IMR-90 (cell line): ENCODE results near the gene PLCL1. TPM values are rescaled to one million over a fixed set of nuclear protein-coding genes. Genes with fewer than 3 reads are reported as not detected.

Experiments
- ATAC-seq: fragments of 200-7000 bp; cut with Tn5 transposase; 2 replicates; pipeline ENCODE4 v1.9.1; 2020; ENCODE audit warnings: low read depth, mild to moderate bottlenecking, moderate library complexity
- BruUV-seq: library from RNA; stranded (reverse); fragments of 400-500 nt; replicated peaks from 2 replicates; lab custom pipeline; 2021; lab: Mats Ljungman, UMichigan
- CTCF ChIA-PET: fragments of 300-600 bp; formaldehyde crosslinking; extraction: SDS; loops from one replicate; lab custom pipeline; 2021; ENCODE audit warnings: antibody characterized with exemption; lab: Yijun Ruan, JAX
- POLR2A ChIA-PET: fragments of 300-600 bp; sonication (Branson Sonifier 250); formaldehyde crosslinking; loops from one replicate; lab custom pipeline; 2022; ENCODE audit warnings: antibody characterized with exemption; ENCODE audit not compliant: unreplicated experiment; lab: Charles Lee
- DNase-seq: peaks from one replicate; pipeline ENCODE4 v3.0.0; 2013
- H2AFZ ChIP-seq: replicated peaks from 2 replicates; pipeline ENCODE3; 2013; ENCODE audit warnings: low read length, mild to moderate bottlenecking; ENCODE audit not compliant: poor library complexity
- H2AK5ac ChIP-seq: 2 replicates; pipeline ENCODE4 v1.6.1; 2013; ENCODE audit warnings: low read depth, low read length, inconsistent platforms
- H2AK9ac ChIP-seq: replicated peaks from 2 replicates; pipeline ENCODE3; 2013; ENCODE audit warnings: mild to moderate bottlenecking, low read depth, low read length, moderate library complexity; ENCODE audit not compliant: poor library complexity
- H2BK120ac ChIP-seq: 2 replicates; pipeline ENCODE4 v1.6.1; 2013; ENCODE audit warnings: low read depth, low read length, inconsistent platforms
- H2BK15ac ChIP-seq: 3 replicates; pipeline ENCODE4 v1.6.1; 2013; ENCODE audit warnings: low read depth, low read length, inconsistent platforms
- H2BK20ac ChIP-seq: 2 replicates; pipeline ENCODE4 v1.6.1; 2013; ENCODE audit warnings: low read depth, mild to moderate bottlenecking, inconsistent platforms, low read length, moderate library complexity
- H2BK5ac ChIP-seq: 2 replicates; pipeline ENCODE4 v1.6.1; 2013; ENCODE audit warnings: mild to moderate bottlenecking, low read depth, low read length, inconsistent platforms; ENCODE audit not compliant: poor library complexity, severe bottlenecking
- H3K14ac ChIP-seq: replicated peaks from 2 replicates; pipeline ENCODE4 v1.6.1; 2013; ENCODE audit warnings: low read depth, low read length, inconsistent platforms
- H3K18ac ChIP-seq: 2 replicates; pipeline ENCODE4 v1.6.1; 2013; ENCODE audit warnings: low read depth, low read length, control low read depth
- H3K23ac ChIP-seq: 2 replicates; pipeline ENCODE4 v1.6.1; 2013; ENCODE audit warnings: low read depth, low read length, inconsistent platforms
- H3K27ac ChIP-seq: 2 replicates; pipeline ENCODE4 v1.5.1; 2013; ENCODE audit warnings: mild to moderate bottlenecking, control low read depth, low read length; ENCODE audit not compliant: insufficient read depth
- H3K27me3 ChIP-seq: 2 replicates; pipeline ENCODE4 v1.6.1; 2013; ENCODE audit warnings: low read length; ENCODE audit not compliant: control insufficient read depth, insufficient read depth
- H3K36me3 ChIP-seq: 2 replicates; pipeline ENCODE4 v1.6.1; 2013; ENCODE audit warnings: low read length, mixed read lengths; ENCODE audit not compliant: control insufficient read depth, insufficient read depth
- H3K4ac ChIP-seq: 2 replicates; pipeline ENCODE4 v1.6.1; 2013; ENCODE audit warnings: low read depth, low read length, inconsistent platforms
- H3K4me1 ChIP-seq: 2 replicates; pipeline ENCODE4 v1.6.1; 2013; ENCODE audit warnings: low read length, mixed read lengths; ENCODE audit not compliant: control insufficient read depth, insufficient read depth
- H3K4me2 ChIP-seq: 2 replicates; pipeline ENCODE4 v1.6.1; 2013; ENCODE audit warnings: low read depth, mild to moderate bottlenecking, control low read depth, low read length, moderate library complexity
- H3K4me3 ChIP-seq: 2 replicates; pipeline ENCODE4 v1.5.1; 2013; ENCODE audit warnings: low read depth, mild to moderate bottlenecking, control low read depth, low read length, moderate library complexity; ENCODE audit not compliant: insufficient read depth
- H3K56ac ChIP-seq: 2 replicates; pipeline ENCODE4 v1.6.1; 2013; ENCODE audit warnings: low read length, inconsistent platforms; ENCODE audit not compliant: insufficient read depth; ENCODE audit errors: extremely low read depth
- H3K79me1 ChIP-seq, 2 experiments: 2 replicates each; pipeline ENCODE4 v1.6.1; 2013; ENCODE audit warnings: low read length in 2 of 2, inconsistent platforms in 1 of 2, low read depth in 1 of 2
- H3K9ac ChIP-seq: 2 replicates; pipeline ENCODE4 v1.6.1; 2013; ENCODE audit warnings: low read depth, low read length, control low read depth
- H3K9me1 ChIP-seq: 2 replicates; pipeline ENCODE4 v1.6.1; 2013; ENCODE audit warnings: low read length, inconsistent platforms; ENCODE audit not compliant: insufficient read depth
- H3K9me3 ChIP-seq: 2 replicates; pipeline ENCODE4 v1.6.1; 2013; ENCODE audit warnings: low read length; ENCODE audit not compliant: control insufficient read depth, insufficient read depth
- H4K20me1 ChIP-seq: 2 replicates; pipeline ENCODE4 v1.6.1; 2013; ENCODE audit warnings: low read length, inconsistent platforms; ENCODE audit not compliant: insufficient read depth
- H4K5ac ChIP-seq: 2 replicates; pipeline ENCODE4 v1.6.1; 2013; ENCODE audit warnings: mild to moderate bottlenecking, low read depth, low read length, control low read depth
- H4K8ac ChIP-seq, 2 experiments: 2 replicates each; pipeline ENCODE4 v1.6.1; 2013; ENCODE audit warnings: low read depth in 2 of 2, low read length in 2 of 2, control low read depth in 1 of 2, inconsistent platforms in 1 of 2
- H4K91ac ChIP-seq: 2 replicates; pipeline ENCODE4 v1.6.1; 2013; ENCODE audit warnings: low read depth, low read length, inconsistent platforms; ENCODE audit not compliant: insufficient read depth
- BHLHE40 ChIP-seq: fragments of 150-350 bp; IDR thresholded peaks from 2 replicates; pipeline ENCODE4 v1.6.1; 2016; ENCODE audit warnings: mild to moderate bottlenecking, low read depth, low read length
- CHD1 ChIP-seq: IDR thresholded peaks from 2 replicates; pipeline ENCODE4 v1.6.1; 2012; ENCODE audit warnings: low read depth, low read length, improper control_type of control experiment
- CTCF ChIP-seq: conservative IDR thresholded peaks from 2 replicates; pipeline ENCODE4 v1.5.1; 2012; ENCODE audit warnings: mild to moderate bottlenecking, low read depth, low read length, improper control_type of control experiment
- ELK1 ChIP-seq: fragments of 150-350 bp; IDR thresholded peaks from 2 replicates; pipeline ENCODE4 v1.6.1; 2016; ENCODE audit warnings: low read depth, mild to moderate bottlenecking, low read length, moderate library complexity, borderline replicate concordance
- MAZ ChIP-seq: IDR thresholded peaks from 2 replicates; pipeline ENCODE4 v1.6.1; 2012; ENCODE audit warnings: low read depth, mild to moderate bottlenecking, low read length, improper control_type of control experiment, moderate library complexity, borderline replicate concordance
- MXI1 ChIP-seq: IDR thresholded peaks from 2 replicates; pipeline ENCODE4 v1.6.1; 2012; ENCODE audit warnings: low read depth, mild to moderate bottlenecking, low read length, moderate library complexity, borderline replicate concordance
- POLR2A ChIP-seq: IDR thresholded peaks from 2 replicates; pipeline ENCODE4 v1.6.1; 2012; ENCODE audit warnings: mild to moderate bottlenecking, low read depth, low read length
- RAD21 ChIP-seq: IDR thresholded peaks from 2 replicates; pipeline ENCODE4 v1.6.1; 2012; ENCODE audit warnings: low read length, improper control_type of control experiment
- RCOR1 ChIP-seq: IDR thresholded peaks from 2 replicates; pipeline ENCODE4 v1.6.1; 2012; ENCODE audit warnings: mild to moderate bottlenecking, low read length, improper control_type of control experiment; ENCODE audit not compliant: insufficient replicate concordance
- RFX5 ChIP-seq: IDR thresholded peaks from 2 replicates; pipeline ENCODE4 v1.8.0; 2012; ENCODE audit warnings: low read depth, mild to moderate bottlenecking, low read length, moderate library complexity
- USF2 ChIP-seq: fragments of 150-350 bp; IDR thresholded peaks from 2 replicates; pipeline ENCODE4 v1.6.1; 2017; ENCODE audit warnings: mild to moderate bottlenecking, antibody characterized with exemption, low read length, low read depth
- WGBS, 2 experiments: methylation state at CpG; one replicate each; pipeline versions ENCODE4 v1.1.5 to v1.1.7; 2013; ENCODE audit warnings: missing lambda C conversion rate in 2 of 2; ENCODE audit not compliant: insufficient read length in 1 of 2; ENCODE audit errors: extremely low coverage in 2 of 2; 5-methylcytosine and 5-hydroxymethylcytosine counted together
- dilution Hi-C: fragments of 300-500 bp; cut with HindIII; formaldehyde crosslinking; loops from one replicate; pipeline ENCODE4 v1.14.3; 2018; ENCODE audit warnings: low sequenced_read_pairs; ENCODE audit not compliant: unreplicated experiment
- in situ Hi-C: fragments of 300-500 bp; cut with MboI; formaldehyde crosslinking; loops from 3 replicates; pipeline ENCODE4 v1.14.3; 2019; ENCODE audit warnings: low sequenced_read_pairs, inconsistent platforms, mixed read lengths
- intact Hi-C: fragments of 100-400 bp; cut with micrococcal nuclease; formaldehyde crosslinking; loops from 2 replicates; pipeline ENCODE4 v1.10.0; 2022
- polyA plus RNA-seq, 3 experiments: library from polyadenylated mRNA; depleted of rRNA; stranded (reverse); fragments of >200 nt; gene quantifications; 2 replicates each; pipeline ENCODE4 v1.2.3, GENCODE V29; 2012; ENCODE audit warnings: low replicate concordance in 1 of 3
- total RNA-seq: library from RNA; depleted of rRNA; stranded (reverse); fragments of >200 nt; gene quantifications from 2 replicates; pipeline ENCODE4 v1.2.3, GENCODE V29; 2012

PLCL1 gene
- total and polyA plus RNA-seq, 2 of the 4 experiments (the other 2 are of a cell fraction) = 0.14 to 0.18 TPM

- in situ Hi-C loops (no loop called here), dilution Hi-C loops (no loop called here), intact Hi-C loops (no loop called here)
- H3K79me1 ChIP-seq = no peaks in the 10 kb centered on the region
- no peak overlapping the region for H2BK120ac ChIP-seq
- no peak overlapping the region for H3K4ac ChIP-seq
- CTCF ChIA-PET = interaction anchor here (1.2 to 1.3 kb wide), 2 partner anchors 14 to 21 kb away, joined by 3 read pairs; no protein-coding TSS in a partner anchor
- no peak overlapping the region for H3K9ac ChIP-seq
- H2AK9ac ChIP-seq = no peak overlapping the region
- no peak overlapping the region for H4K91ac ChIP-seq
- no peak overlapping the region for H4K8ac ChIP-seq
- ATAC-seq (no peak), DNase-seq (no peak)
- no peak for TF ChIP-seq MAZ
- no peak for TF ChIP-seq ELK1
- TF ChIP-seq BHLHE40 = no peak
- no peak for TF ChIP-seq RCOR1
- no peak for TF ChIP-seq RFX5
- no peak for TF ChIP-seq RAD21
- TF ChIP-seq POLR2A = no peak
- no peak for TF ChIP-seq MXI1
- no peak for TF ChIP-seq USF2
- TF ChIP-seq CTCF = no peak
- TF ChIP-seq CHD1 = no peak
- H2BK20ac ChIP-seq = no peak overlapping the region
- H3K18ac ChIP-seq = no peak overlapping the region
- H2AFZ ChIP-seq = no peak overlapping the region
- H3K23ac ChIP-seq = no peak overlapping the region
- H4K20me1 ChIP-seq = no peaks in the 10 kb centered on the region
- H2BK15ac ChIP-seq = no peak overlapping the region
- H4K5ac ChIP-seq = no peak overlapping the region
- no peaks in the 10 kb centered on the region for H3K9me3 ChIP-seq
- no peaks in the 10 kb centered on the region for H3K9me1 ChIP-seq
- H3K4me2 ChIP-seq = no peak overlapping the region
- no peak overlapping the region for H3K56ac ChIP-seq
- POLR2A ChIA-PET = no interaction called here
- no TSS peak for BruUV-seq
- no peaks in the 10 kb centered on the region for H3K36me3 ChIP-seq
- no peak overlapping the region for H3K4me3 ChIP-seq
- H3K14ac ChIP-seq = no peak overlapping the region
- H3K27ac ChIP-seq = no peak overlapping the region
- H3K27me3 ChIP-seq = no peaks in the 10 kb centered on the region
- no peaks in the 10 kb centered on the region for H3K4me1 ChIP-seq
- no CpG with 5 or more reads among the region's 2 CpGs for WGBS, 2 experiments
- no peak overlapping the region for H2BK5ac ChIP-seq
- no peak overlapping the region for H2AK5ac ChIP-seq
Measured at GRCh38 chr2:198060277-198060676, 255.9 kb downstream of the PLCL1 start.
